ENCODE data around the gene STOML1. TPM values are rescaled to one million over a fixed set of nuclear protein-coding genes. Genes with fewer than 3 reads are reported as not detected.

Gene STOML1
- total RNA-seq, 1 experiment from 2014 or later, result 6.9 TPM

DNA sequence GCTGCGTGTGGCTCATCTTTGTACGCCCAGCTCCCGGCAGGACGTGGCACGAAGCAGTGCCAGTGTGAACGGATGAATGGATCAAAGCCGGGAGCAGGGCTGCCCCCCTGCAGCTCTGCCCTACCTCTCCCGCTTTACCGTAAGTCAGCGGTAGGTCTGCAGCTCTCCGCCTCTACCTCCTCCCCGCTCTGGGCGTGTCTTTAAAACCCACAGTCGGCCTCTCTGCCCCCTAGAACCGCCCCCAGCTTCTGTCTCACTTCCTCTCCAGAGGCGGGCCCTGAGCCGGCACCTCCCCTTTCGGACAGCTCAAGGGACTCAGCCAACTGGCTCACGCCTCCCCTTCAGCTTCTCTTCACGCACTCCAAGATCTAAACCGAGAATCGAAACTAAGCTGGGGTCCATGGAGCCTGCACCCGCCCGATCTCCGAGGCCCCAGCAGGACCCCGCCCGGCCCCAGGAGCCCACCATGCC, 2.4 kb upstream of the STOML1 start, which contains the start of gene PML:
TSS of gene PML (plus strand) at position 304 of the 471 bp plus-strand sequence. CDS start at position 401, 97 bp downstream.
- H3K36me3 ChIP-seq (ENCODE audit: control insufficient read depth, insufficient read depth, low read length), result no peaks in the 10 kb centered on the region; the same call in 1 of the 2 replicates
- in situ Hi-C loops (cut with HindIII; ENCODE audit: low pct_unique_long_range_greater_than_20kb, low sequenced_read_pairs), result no loop called here
- intact Hi-C loops (cut with micrococcal nuclease; ENCODE audit: unreplicated experiment), result no loop called here
- H3K4me1 ChIP-seq (ENCODE audit: control insufficient read depth, insufficient read depth, low read length), result peaks cover 38% of the 10 kb centered on the region
- ChIA-PET POLR2A (interaction anchor here (0.7 to 0.9 kb wide), 4 partner anchors 10 to 390 kb away, joined by 3 to 9 read pairs (median 6); no protein-coding TSS in a partner anchor), CTCF (interaction anchor here (0.5 to 2.2 kb wide), 4 partner anchors 11 to 279 kb away, joined by 3 to 16 read pairs (median 4); no protein-coding TSS in a partner anchor)
- ATAC-seq (peak; percentile 92), DNase-seq (ENCODE audit: low read depth, low spot score) (peak; percentile 72)
- H3K27ac ChIP-seq (ENCODE audit: low read length), result peak within 1 kb of the TSS; percentile 87
- no peak for TF ChIP-seq TCF7L2 (IDR thresholded peaks at IDR 0.05; ENCODE audit: low read depth, low read length)
- TF ChIP-seq, protein P1, sequence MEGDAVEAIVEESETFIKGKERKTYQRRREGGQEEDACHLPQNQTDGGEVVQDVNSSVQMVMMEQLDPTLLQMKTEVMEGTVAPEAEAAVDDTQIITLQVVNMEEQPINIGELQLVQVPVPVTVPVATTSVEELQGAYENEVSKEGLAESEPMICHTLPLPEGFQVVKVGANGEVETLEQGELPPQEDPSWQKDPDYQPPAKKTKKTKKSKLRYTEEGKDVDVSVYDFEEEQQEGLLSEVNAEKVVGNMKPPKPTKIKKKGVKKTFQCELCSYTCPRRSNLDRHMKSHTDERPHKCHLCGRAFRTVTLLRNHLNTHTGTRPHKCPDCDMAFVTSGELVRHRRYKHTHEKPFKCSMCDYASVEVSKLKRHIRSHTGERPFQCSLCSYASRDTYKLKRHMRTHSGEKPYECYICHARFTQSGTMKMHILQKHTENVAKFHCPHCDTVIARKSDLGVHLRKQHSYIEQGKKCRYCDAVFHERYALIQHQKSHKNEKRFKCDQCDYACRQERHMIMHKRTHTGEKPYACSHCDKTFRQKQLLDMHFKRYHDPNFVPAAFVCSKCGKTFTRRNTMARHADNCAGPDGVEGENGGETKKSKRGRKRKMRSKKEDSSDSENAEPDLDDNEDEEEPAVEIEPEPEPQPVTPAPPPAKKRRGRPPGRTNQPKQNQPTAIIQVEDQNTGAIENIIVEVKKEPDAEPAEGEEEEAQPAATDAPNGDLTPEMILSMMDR (IDR thresholded peaks at IDR 0.05), result no peak
- TF ChIP-seq, protein P2, sequence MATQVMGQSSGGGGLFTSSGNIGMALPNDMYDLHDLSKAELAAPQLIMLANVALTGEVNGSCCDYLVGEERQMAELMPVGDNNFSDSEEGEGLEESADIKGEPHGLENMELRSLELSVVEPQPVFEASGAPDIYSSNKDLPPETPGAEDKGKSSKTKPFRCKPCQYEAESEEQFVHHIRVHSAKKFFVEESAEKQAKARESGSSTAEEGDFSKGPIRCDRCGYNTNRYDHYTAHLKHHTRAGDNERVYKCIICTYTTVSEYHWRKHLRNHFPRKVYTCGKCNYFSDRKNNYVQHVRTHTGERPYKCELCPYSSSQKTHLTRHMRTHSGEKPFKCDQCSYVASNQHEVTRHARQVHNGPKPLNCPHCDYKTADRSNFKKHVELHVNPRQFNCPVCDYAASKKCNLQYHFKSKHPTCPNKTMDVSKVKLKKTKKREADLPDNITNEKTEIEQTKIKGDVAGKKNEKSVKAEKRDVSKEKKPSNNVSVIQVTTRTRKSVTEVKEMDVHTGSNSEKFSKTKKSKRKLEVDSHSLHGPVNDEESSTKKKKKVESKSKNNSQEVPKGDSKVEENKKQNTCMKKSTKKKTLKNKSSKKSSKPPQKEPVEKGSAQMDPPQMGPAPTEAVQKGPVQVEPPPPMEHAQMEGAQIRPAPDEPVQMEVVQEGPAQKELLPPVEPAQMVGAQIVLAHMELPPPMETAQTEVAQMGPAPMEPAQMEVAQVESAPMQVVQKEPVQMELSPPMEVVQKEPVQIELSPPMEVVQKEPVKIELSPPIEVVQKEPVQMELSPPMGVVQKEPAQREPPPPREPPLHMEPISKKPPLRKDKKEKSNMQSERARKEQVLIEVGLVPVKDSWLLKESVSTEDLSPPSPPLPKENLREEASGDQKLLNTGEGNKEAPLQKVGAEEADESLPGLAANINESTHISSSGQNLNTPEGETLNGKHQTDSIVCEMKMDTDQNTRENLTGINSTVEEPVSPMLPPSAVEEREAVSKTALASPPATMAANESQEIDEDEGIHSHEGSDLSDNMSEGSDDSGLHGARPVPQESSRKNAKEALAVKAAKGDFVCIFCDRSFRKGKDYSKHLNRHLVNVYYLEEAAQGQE (IDR thresholded peaks at IDR 0.05; ENCODE audit: insufficient read depth in 1 of 2, low read depth in 2 of 2, low read length in 1 of 2), result no peak
- TF ChIP-seq SIN3A (IDR thresholded peaks at IDR 0.05; ENCODE audit: borderline replicate concordance, insufficient read depth, low read depth, low read length), result no peak
- peak; percentile 44; the same call in 1 of the 2 replicates for TF ChIP-seq POLR2AphosphoS5 (IDR thresholded peaks at IDR 0.05; ENCODE audit: low read depth, low read length)
- BruUV-seq (replicated peaks), result no TSS peak
- no peaks in the 10 kb centered on the region for H3K9me3 ChIP-seq (ENCODE audit: control insufficient read depth, insufficient read depth, low read depth, low read length)
- H3K4me3 ChIP-seq (ENCODE audit: low read depth in 2 of 2, low read length in 2 of 2), result peak within 1 kb of the TSS; percentile 82 to 89
- no peaks in the 10 kb centered on the region for H3K27me3 ChIP-seq (ENCODE audit: control insufficient read depth, insufficient read depth, low read length)

DNA sequence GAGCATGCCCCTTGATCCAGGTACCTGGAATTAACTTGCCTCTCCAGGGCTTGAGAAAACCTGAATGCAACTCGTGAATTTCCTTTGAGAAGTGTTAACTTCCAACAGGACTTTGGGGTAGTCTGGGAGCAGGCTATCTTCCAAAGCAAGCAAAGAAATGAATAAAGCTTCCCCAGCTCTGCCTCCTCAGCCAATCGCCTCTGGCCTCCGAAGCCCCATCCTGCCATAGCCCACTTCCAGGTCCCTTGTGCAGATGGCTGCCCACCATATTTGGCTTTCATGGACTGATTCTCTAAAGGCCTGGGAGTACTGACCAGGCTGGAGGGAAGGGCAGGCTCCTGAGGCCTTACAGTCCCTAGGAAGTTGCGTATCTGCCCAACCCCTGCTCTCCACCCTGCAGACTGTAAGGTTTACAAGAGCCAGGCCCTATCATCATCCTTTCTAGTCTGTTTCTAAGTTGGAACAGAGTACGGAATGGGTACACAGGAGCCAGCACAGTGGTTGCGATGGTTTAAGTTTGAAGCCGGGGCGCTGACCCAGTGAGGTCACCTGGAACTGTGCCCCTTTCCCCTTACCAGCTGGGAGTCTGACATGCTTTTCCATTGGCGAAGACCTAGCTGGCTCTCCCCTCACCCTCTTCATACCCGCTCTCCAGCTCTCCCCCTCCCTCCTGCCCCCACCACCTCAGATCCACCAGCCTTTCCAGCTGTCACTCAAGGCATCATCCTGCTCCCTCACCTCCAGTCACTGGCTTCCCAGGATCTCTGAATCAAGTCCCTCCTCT, 1.3 kb upstream of the STOML1 start:
- TF ChIP-seq SIN3A (IDR thresholded peaks at IDR 0.05; ENCODE audit: borderline replicate concordance, insufficient read depth, low read depth, low read length) (no peak), TCF7L2 (IDR thresholded peaks at IDR 0.05; ENCODE audit: low read depth, low read length) (no peak), POLR2AphosphoS5 (IDR thresholded peaks at IDR 0.05; ENCODE audit: low read depth, low read length) (no peak)
- TF ChIP-seq, protein P2 (IDR thresholded peaks at IDR 0.05; ENCODE audit: insufficient read depth in 1 of 2, low read depth in 2 of 2, low read length in 1 of 2), result no peak
- TF ChIP-seq, protein P1 (IDR thresholded peaks at IDR 0.05), result no peak
- DNase-seq (ENCODE audit: low read depth, low spot score), result no peak
- CTCF ChIA-PET, result interaction anchor here (0.7 to 2.2 kb wide), 3 partner anchors 10 to 55 kb away, joined by 3 to 16 read pairs (median 4); no protein-coding TSS in a partner anchor
- H3K27me3 ChIP-seq (ENCODE audit: control insufficient read depth, insufficient read depth, low read length), result no peaks in the 10 kb centered on the region
- intact Hi-C loops (cut with micrococcal nuclease; ENCODE audit: unreplicated experiment), result no loop called here
- peak overlapping the region; percentile 81 for H3K27ac ChIP-seq (ENCODE audit: low read length)
- no peaks in the 10 kb centered on the region for H3K9me3 ChIP-seq (ENCODE audit: control insufficient read depth, insufficient read depth, low read depth, low read length)
- POLR2A ChIA-PET, result interaction anchor here (0.5 to 0.9 kb wide), 2 partner anchors 16 to 20 kb away, joined by 9 read pairs; no protein-coding TSS in a partner anchor
- H3K36me3 ChIP-seq (ENCODE audit: control insufficient read depth, insufficient read depth, low read length), result no peaks in the 10 kb centered on the region
- ATAC-seq, result no peak
- in situ Hi-C loops (cut with HindIII; ENCODE audit: low pct_unique_long_range_greater_than_20kb, low sequenced_read_pairs), result no loop called here
- peaks cover 38% of the 10 kb centered on the region for H3K4me1 ChIP-seq (ENCODE audit: control insufficient read depth, insufficient read depth, low read length)
- BruUV-seq (replicated peaks), result no TSS peak
- H3K4me3 ChIP-seq (ENCODE audit: low read depth in 2 of 2, low read length in 2 of 2), result peak overlapping the region; percentile 82 to 89; a peak in 3 of 4 replicates

Data from Panc1 (cell line).